ENCODE results near the gene USP36.

USP36 gene

DNA sequence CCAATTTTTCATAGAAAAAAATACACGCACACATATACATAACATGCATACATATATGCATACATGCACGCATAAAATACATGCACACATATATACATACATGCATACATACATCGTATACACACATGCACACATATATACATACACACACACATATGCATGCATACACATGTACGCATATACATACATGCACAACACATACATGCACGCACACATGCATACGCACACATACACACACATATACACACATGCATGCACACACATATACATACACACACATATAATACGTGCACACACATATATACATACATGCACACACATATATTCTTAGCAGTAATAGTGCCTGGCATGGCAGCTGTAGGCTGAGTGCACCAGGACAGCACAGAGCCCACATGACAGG is 24.9 kb downstream of the USP36 start:
- DNase-seq (ENCODE audit: low read depth) = no peak

DNA sequence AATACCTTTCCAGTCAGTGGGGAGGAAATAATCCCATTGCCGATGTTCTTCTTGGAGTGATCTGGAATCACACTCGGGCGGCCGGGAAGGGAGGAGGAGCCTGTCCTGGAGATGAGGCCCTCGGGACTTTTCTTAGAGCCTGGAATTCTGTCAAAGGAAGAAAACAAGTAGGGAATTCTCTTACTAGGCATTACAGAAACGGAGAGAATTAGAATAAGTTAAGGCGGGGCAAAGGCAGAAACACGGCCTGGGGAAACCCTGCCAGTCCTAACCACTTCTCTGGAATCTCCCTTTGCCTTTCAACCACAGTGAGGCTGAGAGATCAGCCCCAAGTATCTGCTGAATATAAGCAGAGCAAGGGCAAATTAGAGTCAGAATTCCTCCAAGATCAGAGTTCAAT is 27.8 kb downstream of the USP36 start:
- DNase-seq (ENCODE audit: low read depth) = no peak

DNA sequence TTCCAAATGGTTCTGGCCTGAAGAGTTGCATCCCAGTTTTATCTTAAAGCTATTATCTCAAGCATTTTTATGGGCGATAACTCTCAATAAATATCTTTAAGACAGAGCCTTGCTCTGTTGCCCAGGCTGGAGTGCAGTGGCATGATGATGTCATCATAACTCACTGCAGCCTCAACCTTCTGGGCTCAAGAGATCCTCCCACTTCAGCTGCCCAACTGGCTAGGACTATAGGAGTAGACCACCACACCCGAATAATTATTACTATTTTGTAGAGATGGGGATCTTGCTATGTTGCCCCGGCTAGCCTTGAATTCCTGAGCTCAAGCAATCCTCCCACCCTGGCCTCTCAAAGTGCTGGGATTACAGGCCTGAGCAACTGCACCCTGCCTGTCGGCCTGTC is 32.5 kb downstream of the USP36 start:
- DNase-seq (ENCODE audit: low read depth) = peak; percentile 49

DNA sequence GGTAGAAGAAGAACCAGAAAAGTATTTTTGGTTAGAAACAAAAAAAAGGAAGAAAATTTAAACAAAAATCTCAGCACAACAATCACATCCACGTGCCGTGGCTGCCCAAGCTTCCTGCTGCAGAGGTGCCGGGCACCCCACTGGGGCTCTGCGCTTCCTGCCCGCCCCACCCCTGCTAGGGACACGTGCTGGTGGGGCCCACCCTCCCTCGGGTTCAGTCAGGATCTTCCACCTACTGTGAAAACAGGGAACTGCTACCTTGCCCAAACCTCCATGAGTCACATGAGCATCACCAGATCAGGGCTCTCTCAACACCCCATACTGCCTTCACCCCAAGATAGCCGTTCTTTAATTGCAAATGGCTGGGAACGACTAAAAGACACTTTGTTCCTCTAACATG is 34.2 kb downstream of the USP36 start:
- DNase-seq (ENCODE audit: low read depth) = no peak

DNA sequence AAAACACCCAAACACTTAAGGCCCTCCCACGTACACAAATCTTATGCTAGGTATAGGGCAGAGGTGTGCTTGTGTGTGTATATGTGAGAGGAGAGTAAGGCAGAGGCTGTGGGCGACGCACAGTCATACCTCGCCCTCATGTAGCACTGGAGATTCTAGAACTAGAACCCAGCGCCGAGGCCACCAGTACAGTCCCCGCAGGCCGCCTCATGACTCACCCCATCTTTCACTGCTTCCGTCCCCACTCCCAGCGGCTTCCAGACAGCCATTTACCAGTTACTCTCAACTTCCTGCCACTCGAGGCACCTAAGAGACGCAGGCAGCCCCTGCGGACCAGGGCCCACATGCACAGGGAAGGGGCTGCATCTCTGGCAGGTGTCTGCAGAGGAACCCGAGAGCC is 35.3 kb downstream of the USP36 start:
- DNase-seq (ENCODE audit: low read depth) = no peak

DNA sequence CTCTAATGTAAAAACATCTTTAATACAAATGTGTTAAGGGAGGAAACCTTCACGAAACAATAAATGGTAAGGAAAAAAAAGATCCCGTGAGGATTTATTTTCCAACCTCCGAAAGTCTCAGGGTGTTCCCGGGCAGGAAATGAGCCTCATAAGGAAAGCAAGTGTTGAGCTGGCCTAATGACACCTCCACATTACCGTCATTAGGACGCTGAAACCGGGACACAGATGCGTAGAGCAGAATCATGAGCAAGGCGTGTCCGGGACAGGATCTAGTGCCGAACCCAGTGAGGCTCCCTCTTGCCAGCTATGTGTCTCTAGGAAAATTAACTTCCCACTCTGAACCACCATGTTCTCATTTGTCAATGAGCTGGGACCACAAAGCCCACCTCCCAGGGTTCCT is 35.8 kb downstream of the USP36 start:
- no peak for DNase-seq (ENCODE audit: low read depth)

DNA sequence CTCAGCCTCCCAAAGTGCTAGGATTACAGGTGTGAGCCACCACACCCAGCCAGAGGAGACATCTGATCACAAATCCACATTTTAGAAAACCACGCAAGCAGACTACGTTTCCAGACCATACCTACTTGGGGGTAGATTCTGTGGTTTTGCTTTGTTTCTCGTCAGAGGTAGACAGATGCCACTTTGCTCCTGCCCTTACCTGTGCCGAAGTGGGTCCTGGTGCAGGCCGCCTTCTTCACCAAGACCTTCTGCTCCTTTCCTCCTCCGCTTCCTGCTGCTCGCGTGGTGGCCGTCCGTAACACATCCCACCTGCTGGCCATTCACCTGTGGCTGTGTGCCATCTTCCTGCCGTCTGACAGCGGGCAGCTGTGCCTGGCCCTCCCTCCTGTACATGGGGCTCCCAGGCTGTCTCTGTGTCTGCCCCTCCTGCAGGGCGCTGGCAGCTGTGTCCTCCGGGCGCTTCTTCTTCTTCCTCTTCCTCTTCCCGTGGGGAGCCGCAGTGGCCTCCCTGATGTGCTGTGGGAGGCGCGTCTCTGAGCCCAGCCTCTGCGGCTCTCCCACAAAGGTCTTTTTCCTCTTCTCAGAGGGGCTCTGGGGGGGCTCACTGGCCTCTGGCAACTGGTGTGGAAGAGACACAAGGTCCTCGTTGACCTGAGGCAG is 37.3 kb downstream of the USP36 start:
- no peak for DNase-seq (ENCODE audit: low read depth)

DNA sequence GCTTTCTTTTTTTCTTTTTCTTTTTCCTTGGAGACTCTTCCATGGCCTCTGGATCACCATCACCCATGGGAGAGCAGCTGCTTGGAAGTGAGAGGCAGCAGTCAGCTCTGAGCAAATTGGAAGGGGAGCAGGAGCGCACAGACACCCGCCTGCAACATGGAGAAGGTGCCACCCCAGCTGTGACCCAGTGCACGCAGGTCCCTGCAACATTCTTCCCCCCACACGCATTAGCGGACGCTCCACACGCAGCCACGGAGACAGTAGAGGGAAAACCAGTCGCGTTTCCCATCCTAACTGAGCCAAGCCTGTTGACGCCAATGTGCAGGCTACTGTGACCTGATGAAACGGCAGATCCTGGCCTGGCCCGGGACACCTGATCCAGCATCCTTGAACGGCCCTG is 38.2 kb downstream of the USP36 start:
- DNase-seq (ENCODE audit: low read depth) = no peak

DNA sequence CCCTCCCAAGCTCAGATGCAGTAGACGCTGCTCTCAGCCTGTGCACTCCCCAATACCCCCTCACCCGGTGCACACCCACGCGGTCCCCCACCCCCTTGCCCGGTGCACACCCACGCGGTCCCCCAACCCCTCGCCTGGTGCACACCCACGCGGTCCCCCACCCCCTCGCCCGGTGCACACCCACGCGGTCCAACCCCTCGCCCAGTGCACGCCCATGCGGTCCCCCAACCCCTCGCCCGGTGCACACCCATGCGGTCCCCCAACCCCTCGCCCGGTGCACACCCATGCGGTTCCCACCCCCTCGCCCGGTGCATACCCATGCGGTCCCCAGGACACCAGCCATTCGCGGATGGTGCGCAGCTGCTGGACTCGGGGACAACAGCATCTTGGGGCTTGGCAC is 38.6 kb downstream of the USP36 start:
- no peak for DNase-seq (ENCODE audit: low read depth)

DNA sequence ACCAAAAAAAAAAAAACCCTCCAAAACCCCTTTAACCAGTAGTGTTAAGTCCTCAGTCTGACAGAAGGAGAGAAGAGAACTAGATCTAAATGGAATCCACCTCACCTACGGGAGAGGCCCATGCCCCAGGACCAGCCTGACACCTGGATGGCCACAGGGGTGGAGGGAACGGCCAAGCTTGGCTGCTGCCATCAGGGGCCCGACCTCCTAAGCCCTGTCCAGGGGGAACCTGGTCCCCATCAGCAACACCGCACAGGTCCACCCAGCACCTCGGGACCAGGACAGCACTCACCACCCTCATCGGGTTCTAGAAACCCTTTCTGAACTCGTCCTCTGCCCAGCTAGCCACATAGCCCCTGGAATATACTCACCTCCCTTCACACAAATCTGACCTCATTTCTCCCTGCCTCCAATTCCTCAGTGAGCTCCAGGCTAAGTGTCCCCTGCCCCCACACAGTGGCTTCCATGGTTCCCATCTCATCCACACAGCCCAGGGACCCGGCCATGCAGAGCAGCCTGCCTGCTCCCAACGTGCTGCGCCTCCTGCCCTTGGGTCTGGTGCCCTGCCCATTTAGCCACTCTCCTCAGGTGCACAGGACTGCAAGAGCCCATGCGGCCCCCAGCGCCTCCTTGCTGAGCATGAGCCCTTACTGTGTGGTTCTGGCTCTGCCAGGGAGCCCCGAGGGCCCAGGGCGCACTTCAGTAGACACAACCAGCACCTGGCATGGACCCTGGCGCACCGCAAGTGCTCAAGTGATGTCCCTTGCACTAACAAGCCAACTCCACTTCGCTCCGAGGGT is 40.3 kb downstream of the USP36 start:
- no peak for DNase-seq (ENCODE audit: low read depth)

DNA sequence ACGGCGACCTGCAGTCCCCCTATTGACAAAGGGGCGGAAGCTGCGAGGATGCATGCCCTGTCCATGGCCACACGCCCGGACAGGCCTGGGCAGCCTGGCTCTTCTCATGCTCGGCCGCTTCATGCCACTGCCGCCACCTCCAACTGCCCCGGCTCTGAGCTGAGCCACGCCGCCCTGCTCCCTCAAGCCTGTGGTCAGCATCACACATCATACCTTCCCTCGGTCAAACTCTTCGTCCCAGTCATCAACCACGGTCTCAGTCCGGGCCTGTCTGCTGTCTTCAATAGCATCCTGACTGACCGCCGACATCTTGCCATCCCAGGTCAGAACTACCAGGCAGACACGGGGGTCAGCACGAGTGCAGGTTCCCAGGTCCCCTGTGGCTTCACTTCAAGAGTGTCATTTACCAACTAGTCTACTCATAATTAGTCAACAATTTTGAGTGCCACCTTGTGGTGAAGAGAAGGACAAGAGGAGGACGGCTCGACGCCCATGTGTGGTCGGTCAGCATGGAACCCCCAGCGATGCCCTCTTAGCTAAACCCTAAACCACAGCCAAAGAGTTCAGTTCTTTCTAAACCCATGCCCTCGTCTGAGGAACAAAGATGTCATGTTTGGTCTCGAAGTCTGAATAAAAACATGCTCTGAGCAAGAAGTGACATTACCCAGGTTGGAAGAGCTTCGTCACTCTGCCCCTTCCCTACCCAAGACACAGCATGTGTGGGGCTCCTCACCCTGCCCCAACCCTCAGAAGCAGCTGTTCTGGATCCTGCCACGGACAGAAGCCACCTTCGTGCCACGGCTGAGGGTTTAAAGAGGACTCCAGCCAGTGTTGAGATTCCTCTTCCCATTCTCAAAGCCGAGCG is 41.7 kb downstream of the USP36 start:
- peak; percentile 40 for DNase-seq (ENCODE audit: low read depth)

DNA sequence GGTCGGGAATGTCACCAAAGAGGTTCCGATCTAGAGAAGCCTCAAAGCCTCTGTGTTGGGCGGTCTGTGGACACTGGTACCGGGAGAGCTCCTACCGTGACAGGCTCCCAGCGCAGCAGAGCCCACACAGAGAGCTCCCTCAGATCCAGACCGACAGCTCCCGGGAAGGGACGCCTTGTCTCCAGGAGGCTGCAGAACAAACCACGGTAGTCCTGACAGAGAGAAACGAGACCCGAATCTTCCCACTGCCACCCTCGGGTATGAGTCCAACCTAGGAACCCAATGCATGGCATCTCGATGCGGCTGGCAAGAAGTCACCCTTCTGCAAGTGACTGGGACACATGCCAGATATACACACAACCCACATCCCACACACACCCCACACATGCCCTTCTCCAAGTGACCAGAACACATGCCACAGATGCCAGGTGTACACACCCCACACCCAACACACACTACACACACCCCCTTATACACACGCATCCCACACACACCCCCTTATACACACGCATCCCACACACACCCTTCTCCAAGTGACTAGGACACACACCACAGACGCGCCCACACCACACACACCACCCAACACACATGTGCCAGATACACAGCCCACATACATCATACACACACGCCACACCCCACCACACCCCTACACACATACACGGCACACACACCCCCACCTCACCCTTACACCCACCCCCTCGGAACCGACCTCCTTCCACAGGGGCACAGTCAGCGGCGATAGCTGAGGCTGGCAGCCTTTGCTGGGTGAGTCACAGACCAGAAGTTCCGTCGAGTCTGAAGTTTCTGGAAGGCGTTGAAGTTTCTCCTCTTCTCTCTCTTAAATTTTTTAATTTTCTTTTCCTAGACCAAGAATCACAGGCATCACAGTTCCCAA is 42.7 kb downstream of the USP36 start:
- no peak for DNase-seq (ENCODE audit: low read depth)

DNA sequence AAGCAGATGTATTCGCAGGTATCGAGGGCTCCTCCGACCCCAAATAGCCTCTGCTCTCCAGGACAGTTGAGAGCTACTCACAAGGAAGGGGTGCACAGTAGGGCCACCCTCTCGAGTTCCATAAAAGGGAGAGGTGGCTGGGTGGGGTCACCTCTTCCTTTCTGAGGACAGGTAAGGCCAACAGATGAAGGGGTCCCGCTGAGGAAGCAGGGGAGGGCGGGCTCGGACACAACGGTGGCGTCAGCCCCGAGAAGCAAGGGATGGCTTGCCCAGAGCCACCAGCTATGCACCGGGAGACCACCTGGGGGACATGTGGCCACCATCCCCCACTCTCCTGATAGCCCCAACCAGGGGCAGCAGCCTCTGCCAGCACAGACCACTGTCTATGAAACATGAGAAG is 43.4 kb downstream of the USP36 start:
- no peak for DNase-seq (ENCODE audit: low read depth)

DNA sequence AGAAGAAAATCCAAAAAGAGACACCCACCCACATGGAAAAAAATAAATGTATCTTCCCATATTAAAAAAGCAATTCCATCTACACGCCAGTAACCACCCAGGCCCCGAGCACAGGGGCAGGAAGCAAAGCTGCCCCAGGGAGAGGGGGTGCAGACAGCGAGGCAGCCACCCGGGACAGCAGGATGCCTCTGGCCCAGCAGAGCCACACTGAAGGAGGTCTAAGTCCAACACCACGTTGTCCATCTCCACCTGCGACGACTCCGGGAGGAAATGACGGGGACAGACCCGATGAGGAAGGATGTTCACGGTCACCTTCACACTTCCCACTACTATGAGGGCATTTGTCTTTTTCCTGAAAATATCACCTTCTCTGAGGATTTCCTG is 44.1 kb downstream of the USP36 start:
- no peak for DNase-seq (ENCODE audit: low read depth)

DNA sequence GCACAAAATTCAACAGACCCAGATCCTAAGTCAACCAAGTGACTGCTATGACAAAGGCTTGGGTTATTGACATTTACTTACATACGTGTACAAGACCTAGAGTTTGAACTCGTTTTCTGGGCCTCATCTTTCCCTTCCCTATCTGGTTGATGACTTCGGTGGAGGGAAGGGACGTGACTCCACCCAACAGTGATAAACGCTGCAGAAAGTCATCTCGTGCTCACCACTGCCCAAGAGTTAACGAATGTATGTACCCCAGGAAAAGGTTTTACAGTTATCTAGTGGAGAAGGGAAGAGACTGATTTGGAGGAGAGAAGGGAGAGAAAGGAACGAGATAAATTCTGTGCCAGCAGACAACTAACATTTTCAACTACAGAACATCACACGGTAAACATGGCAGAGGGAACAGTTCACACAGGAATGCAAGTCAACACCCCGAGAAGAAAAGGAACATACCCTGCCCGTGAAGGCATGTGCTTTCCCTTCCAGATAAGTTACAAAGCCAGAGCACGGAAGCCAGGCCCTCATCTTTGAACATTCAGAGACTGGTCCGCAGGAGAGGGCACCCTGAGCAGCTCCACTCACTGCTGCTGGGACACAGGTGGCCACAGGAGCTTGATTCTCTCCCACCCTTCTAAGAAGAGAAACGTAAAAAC is 44.6 kb downstream of the USP36 start:
- no peak for DNase-seq (ENCODE audit: low read depth)

DNA sequence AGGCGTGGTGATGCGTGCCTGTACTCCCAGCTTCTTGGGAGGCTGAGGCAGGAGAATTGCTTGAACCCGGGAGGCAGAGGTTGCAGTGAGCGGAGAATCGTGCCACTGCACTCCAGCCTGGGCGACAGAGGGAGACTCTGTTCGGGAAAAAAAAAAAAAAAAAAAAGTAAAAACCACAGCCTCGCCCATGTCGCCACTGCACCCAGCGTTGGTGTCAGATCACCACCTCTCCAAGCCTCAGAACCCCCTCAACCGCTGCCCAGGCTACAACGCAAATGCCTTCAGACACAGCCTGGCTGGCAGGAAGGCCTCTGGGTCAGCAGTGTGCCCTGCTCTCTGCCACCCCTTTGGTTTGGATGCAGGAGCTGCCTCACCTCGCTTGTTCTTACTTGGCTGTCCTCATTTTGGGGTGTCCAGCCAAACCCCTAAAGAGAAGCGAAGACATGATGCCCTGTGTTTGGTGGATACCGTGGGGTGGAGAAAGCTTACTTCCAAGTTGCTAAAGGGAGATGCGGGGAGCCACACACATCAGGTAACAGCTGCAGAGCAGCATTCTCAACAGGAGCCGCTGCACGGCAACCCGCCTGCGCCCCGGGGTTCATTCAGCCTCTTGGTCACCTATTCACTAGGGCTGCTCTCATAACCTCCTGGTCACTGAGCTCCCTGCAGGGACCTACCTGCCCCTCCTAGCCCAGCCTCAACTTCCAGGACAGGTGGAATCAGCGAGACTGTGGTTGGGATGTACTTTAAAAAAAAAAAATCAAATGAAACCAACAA is 45.6 kb downstream of the USP36 start:
- no peak for DNase-seq (ENCODE audit: low read depth)

DNA sequence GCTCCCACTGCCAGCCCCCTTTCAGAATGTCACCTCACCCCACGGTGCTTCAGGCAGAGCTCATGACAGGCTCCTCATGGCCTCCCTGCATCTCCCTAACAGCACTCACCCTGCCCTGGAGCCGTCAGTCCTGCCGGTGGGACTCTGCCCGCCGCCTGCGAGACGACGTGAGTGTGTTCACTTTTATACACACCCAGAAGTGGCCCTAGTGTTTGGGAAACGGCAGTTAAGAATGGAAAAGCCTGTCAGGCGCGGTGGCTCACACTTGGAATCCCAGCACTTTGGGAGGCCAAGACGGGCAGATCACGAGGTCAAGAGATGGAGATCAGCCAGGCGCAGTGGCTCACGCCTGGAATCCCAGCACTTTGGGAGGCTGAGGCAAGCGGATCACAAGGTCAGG is 46.2 kb downstream of the USP36 start:
- DNase-seq (ENCODE audit: low read depth) = no peak

DNA sequence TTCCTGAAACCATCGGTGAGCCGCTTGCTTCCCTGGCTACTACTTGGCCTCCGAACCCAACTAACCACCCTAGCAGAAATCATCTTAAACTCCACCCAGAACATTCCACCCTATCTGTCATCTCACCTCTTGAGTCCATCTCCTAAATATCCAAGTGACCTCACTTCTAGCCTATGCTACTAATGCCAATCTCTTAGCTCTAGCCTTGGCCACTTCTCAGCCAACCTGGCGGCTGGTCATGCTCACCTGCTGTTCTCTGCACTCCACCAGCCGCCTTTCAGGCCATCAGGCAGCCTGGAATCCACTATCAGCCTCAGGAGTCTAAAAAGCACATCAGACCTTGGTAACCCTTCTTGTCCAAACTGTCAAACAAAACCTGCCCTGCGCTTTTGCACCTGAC is 46.6 kb downstream of the USP36 start:
- no peak for DNase-seq (ENCODE audit: low read depth)

DNA sequence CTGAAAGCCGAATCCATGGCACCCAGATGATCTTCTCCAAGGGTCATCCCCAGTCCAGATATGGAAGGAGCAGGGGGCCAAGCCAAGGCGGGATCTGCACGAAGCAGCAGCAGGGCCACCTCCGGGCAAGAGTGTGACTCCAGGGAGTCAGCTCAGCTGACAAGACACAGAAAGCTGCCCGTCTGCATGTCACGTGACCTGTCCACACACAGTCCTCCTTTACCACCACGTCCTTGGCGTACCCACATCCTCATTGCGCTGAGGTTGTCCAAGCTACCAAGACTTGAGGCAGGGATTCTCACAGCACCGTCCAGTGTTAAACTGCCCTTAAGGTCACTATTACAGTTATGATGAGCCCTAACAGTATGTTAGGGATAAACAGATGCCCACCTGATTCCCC is 47.2 kb downstream of the USP36 start:
- DNase-seq (ENCODE audit: low read depth) = no peak

DNA sequence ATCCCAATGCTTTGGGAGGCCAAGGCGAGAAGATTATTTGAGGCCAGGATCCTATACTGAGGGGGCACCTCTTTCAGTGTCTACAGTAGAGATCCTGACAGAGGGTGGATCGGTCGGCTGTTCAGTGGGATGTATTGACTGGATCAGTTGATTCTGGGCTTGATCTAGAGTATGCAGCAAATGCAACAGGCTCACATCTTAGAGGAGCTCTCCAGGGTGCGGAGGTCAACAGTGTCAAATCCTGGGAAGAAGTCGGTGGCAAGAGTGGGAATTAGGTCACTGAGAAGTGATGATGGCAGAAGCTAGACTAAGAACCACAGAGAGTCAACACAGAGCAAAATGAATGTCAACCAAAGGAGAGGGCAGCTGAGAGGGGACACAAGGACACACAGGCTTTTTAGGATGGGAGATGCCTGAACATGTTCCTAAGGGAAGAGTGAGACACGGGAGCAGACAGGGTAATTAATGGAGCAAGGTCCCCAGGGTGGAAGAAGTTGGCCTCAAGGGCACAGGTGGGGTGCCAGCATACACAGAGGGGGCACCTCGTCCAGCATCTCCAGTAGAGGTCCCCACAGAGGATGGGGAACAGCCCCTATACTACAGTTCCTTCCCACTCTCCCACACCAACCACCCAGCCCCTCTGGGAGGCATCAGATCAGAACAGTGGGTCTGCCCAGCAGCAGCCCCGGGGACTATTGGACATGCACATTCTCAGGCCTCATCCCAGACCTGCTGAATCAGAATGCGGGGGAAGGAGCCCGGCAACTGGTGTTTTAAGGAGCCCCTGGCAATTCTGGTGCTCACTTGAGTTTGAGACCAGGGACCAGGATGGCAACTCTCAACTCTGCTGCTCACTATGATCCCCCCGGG is 48.5 kb downstream of the USP36 start:
- no peak for DNase-seq (ENCODE audit: low read depth)

Measured in EH (cell line).